Left hindlimb (tissue), 1 donor: ENCODE results near the gene GTF2H4.
A peak's percentile ranks its signal among the peaks of the same experiment; 100 is the strongest.
"Not testable (repeated sequence)": the region's sequence is repeated elsewhere in the genome, so short reads cannot be mapped to it uniquely, and the experiment has no call there.

ENCODE experiments used
- DNase-seq: peaks from one replicate; pipeline ENCODE4 v3.0.0-alpha.2; 2018

GTF2H4 gene

GRCh38 chr6:30926644-30927043 is 18.6 kb downstream of the GTF2H4 start:
- no peak for DNase-seq

GRCh38 chr6:30927080-30927479 is 19.1 kb downstream of the GTF2H4 start:
- not testable (repeated sequence) for DNase-seq

GRCh38 chr6:30928677-30929076 is 20.7 kb downstream of the GTF2H4 start:
- no peak for DNase-seq

GRCh38 chr6:30930506-30930905 is 22.5 kb downstream of the GTF2H4 start:
- DNase-seq = no peak

GRCh38 chr6:30931272-30931671 is 23.3 kb downstream of the GTF2H4 start:
- DNase-seq = no peak

- DNase-seq = no peak
Observed at GRCh38 chr6:30931969-30932645, 24.1 kb downstream of the GTF2H4 start, which contains the start of gene SFTA2. Gene SFTA2 (minus strand): TSS chr6:30932170. CDS start chr6:30932096, 74 bp downstream.

- no peak for DNase-seq
Observed at GRCh38 chr6:30932665-30933365, 24.8 kb downstream of the GTF2H4 start.

GRCh38 chr6:30935018-30935417 is 27.0 kb downstream of the GTF2H4 start:
- no peak for DNase-seq

GRCh38 chr6:30937265-30937664 is 29.3 kb downstream of the GTF2H4 start:
- no peak for DNase-seq

- no peak for DNase-seq
Observed at GRCh38 chr6:30938730-30939129, 30.7 kb downstream of the GTF2H4 start.

- DNase-seq = no peak
Observed at GRCh38 chr6:30939473-30939872, 31.5 kb downstream of the GTF2H4 start.

GRCh38 chr6:30940361-30940986 is 32.5 kb downstream of the GTF2H4 start, which contains the start of gene MUCL3:
Gene MUCL3 (plus strand): TSS chr6:30940973. CDS start chr6:30941000, 27 bp downstream.
- DNase-seq = no peak

GRCh38 chr6:30942338-30943060 is 34.5 kb downstream of the GTF2H4 start:
- peak; percentile 54 for DNase-seq

GRCh38 chr6:30944051-30944450 is 36.0 kb downstream of the GTF2H4 start:
- no peak for DNase-seq

- DNase-seq = no peak
Observed at GRCh38 chr6:30945281-30945680, 37.3 kb downstream of the GTF2H4 start.

- no peak for DNase-seq
Observed at GRCh38 chr6:30947231-30947630, 39.2 kb downstream of the GTF2H4 start.

- no peak for DNase-seq
Observed at GRCh38 chr6:30948811-30949210, 40.8 kb downstream of the GTF2H4 start.

- no peak for DNase-seq
Observed at GRCh38 chr6:30951907-30952469, 44.0 kb downstream of the GTF2H4 start.

- DNase-seq = no peak
Observed at GRCh38 chr6:30954631-30955366, 46.8 kb downstream of the GTF2H4 start.

GRCh38 chr6:30955367-30956042 is 47.5 kb downstream of the GTF2H4 start:
- peak; percentile 38 for DNase-seq

- no peak for DNase-seq
Observed at GRCh38 chr6:30957716-30958115, 49.7 kb downstream of the GTF2H4 start.
